ENCODE measurements around the gene FSTL4.

DNA sequence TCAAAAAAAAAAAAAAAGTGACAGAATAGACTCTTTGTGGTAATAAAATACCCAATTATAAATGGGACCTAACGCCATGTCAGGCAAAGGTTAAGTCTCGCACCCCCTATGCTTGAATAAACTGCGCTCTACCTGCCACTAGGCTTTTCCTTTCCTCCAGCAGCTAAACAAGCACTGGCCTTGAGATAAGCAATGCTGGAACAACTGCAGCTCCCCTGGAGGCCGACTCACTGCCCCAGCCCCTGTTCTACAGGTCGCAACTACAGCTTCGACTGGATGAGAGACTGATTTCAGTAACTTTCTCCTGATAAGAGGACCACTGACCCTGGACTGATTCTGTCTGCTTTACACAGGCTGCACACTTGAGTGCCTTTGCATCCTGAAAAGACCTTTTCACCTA lies 350.3 kb downstream of the FSTL4 start:
- TF ChIP-seq, protein P1, sequence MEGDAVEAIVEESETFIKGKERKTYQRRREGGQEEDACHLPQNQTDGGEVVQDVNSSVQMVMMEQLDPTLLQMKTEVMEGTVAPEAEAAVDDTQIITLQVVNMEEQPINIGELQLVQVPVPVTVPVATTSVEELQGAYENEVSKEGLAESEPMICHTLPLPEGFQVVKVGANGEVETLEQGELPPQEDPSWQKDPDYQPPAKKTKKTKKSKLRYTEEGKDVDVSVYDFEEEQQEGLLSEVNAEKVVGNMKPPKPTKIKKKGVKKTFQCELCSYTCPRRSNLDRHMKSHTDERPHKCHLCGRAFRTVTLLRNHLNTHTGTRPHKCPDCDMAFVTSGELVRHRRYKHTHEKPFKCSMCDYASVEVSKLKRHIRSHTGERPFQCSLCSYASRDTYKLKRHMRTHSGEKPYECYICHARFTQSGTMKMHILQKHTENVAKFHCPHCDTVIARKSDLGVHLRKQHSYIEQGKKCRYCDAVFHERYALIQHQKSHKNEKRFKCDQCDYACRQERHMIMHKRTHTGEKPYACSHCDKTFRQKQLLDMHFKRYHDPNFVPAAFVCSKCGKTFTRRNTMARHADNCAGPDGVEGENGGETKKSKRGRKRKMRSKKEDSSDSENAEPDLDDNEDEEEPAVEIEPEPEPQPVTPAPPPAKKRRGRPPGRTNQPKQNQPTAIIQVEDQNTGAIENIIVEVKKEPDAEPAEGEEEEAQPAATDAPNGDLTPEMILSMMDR (IDR thresholded peaks at IDR 0.05) = no peak
- TF ChIP-seq POLR2A (IDR thresholded peaks at IDR 0.05; ENCODE audit: low read depth) = no peak
